ENCODE results near the gene LINC00632.

Gene LINC00632

DNA sequence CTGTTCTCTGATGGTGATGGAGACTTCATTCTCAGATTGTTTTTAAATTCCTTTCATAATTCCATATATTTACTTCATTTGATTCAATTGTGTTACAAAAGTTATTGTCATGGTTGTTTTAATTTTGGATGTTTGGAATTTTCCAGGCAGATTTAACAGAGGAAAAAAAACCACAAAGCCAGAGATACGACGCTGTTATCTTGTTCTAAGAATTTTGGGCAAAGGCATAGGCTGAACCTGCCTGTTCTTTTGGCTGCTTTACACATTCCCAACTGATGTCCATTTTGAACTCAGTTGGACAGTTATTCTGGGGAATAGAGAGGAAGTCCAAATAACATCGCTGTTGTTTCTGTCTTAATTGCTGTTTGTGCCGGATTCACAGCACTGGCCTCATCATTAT, 65.7 kb downstream of the LINC00632 start:
- TF ChIP-seq, protein P1, sequence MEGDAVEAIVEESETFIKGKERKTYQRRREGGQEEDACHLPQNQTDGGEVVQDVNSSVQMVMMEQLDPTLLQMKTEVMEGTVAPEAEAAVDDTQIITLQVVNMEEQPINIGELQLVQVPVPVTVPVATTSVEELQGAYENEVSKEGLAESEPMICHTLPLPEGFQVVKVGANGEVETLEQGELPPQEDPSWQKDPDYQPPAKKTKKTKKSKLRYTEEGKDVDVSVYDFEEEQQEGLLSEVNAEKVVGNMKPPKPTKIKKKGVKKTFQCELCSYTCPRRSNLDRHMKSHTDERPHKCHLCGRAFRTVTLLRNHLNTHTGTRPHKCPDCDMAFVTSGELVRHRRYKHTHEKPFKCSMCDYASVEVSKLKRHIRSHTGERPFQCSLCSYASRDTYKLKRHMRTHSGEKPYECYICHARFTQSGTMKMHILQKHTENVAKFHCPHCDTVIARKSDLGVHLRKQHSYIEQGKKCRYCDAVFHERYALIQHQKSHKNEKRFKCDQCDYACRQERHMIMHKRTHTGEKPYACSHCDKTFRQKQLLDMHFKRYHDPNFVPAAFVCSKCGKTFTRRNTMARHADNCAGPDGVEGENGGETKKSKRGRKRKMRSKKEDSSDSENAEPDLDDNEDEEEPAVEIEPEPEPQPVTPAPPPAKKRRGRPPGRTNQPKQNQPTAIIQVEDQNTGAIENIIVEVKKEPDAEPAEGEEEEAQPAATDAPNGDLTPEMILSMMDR (IDR thresholded peaks at IDR 0.05; ENCODE audit: control insufficient read depth, insufficient read depth, low read depth, low read length, missing control alignments): no peak
- H3K4me3 ChIP-seq (ENCODE audit: control insufficient read depth, low read depth, low read length): no peak overlapping the region
- no peak for DNase-seq (ENCODE audit: low read depth)

DNA sequence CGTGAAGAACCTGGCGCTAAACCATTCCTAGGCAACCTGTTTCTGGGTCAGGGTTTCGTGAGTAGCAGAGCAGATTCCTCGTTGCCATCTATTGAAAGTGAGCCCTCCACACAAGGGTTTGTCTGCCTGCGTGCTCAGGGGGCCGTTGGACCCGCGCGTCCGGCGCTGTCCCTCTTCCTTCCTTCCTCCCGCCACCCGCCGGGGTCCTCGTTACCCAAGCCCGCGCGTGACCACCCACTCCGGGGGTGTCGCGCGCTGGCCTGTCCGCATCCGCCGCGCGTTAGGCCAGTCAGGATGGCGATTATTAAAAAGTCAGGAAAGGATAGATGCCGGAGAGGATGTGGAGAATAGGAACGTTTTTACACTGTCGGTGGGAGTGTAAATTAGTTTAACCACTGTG, 66.8 kb downstream of the LINC00632 start:
- no peak overlapping the region for H3K4me3 ChIP-seq (ENCODE audit: control insufficient read depth, low read depth, low read length)
- DNase-seq (ENCODE audit: low read depth): no peak
- TF ChIP-seq, protein P1 (IDR thresholded peaks at IDR 0.05; ENCODE audit: control insufficient read depth, insufficient read depth, low read depth, low read length, missing control alignments): no peak

DNA sequence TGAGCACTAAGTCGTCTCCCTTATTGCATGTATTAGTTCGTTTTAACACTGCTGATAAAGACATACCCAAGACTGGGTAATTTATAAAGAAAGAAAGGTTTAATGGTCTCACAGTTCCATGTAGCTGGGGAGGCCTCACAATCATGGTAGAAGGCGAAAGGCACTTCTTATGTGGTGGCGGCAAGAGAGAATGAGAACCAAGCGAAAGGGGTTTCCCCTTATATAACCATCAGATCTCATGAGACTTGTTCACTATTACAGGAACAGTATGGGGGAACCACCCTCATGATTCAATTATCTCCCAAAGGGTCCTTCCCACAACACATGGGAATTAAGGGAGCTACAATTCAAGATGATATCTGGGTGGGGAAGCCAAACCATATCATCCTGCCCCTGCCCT, 85.1 kb downstream of the LINC00632 start:
- no peak for DNase-seq (ENCODE audit: low read depth)
- H3K4me3 ChIP-seq (ENCODE audit: control insufficient read depth, low read depth, low read length): no peak overlapping the region
- TF ChIP-seq, protein P1 (IDR thresholded peaks at IDR 0.05; ENCODE audit: control insufficient read depth, insufficient read depth, low read depth, low read length, missing control alignments): no peak

DNA sequence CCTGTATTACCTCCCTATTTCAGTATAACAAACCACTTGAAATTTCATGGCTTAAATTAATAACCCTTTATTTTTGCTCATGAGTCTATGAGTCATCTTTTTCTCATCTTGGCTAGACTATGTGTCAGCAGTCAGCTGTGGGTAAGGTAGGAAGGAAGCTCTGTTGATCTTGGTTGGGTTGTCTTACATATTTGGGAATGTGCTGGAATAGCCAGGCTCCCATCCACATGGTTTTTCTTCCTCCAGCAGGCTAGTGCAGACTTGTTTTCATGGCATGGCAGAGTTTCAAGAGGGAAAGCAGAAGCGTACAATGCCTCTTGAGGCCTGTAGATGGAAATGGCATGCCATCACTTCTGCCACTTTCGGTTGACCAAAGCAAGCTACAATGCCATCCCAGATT, 89.7 kb downstream of the LINC00632 start:
- TF ChIP-seq, protein P1 (IDR thresholded peaks at IDR 0.05; ENCODE audit: control insufficient read depth, insufficient read depth, low read depth, low read length, missing control alignments): no peak
- no peak for DNase-seq (ENCODE audit: low read depth)
- H3K4me3 ChIP-seq (ENCODE audit: control insufficient read depth, low read depth, low read length): no peak overlapping the region

DNA sequence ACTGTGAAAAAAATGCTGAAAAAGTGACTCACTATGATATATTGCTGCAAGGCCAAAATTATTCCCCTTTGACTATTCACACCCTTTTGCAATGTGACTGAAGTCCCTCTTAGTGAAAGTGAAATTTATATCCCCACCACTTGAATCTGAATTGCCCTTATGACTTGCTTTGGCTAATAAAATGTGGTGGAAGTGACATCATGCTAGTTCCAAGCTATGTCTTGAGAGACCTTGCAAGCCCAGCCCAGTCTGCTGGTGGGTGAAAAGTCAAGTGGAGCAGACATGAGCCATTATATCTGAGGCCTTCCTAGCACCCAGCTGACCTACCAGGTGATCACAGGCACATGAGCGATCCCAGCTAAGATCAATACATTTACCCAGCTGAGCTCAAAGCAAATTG, 94.7 kb downstream of the LINC00632 start:
- TF ChIP-seq, protein P1 (IDR thresholded peaks at IDR 0.05; ENCODE audit: control insufficient read depth, insufficient read depth, low read depth, low read length, missing control alignments): no peak
- no peak for DNase-seq (ENCODE audit: low read depth)
- H3K4me3 ChIP-seq (ENCODE audit: control insufficient read depth, low read depth, low read length): no peak overlapping the region

DNA sequence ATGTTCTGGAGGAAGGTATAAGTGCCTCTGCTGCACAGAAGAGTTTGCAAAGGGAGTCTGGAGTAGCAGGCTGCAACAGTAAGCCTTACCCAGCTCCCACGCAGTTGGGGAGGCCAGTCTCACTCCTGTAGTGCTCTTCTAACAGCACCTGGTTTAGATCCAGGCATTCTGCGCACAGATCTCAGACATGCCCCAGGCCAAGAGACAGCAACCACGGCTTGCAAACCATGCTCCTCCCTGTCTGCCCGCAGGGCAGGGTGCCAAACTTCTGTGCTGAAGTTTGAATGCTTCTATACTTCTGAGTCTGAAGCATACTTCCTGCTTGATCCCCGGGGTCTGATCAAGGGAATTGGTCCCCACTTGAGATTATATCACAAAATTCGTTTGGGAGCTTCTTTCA, 106.3 kb downstream of the LINC00632 start:
- no peak overlapping the region for H3K4me3 ChIP-seq (ENCODE audit: control insufficient read depth, low read depth, low read length)
- DNase-seq (ENCODE audit: low read depth): peak; percentile 2
- TF ChIP-seq, protein P1 (IDR thresholded peaks at IDR 0.05; ENCODE audit: control insufficient read depth, insufficient read depth, low read depth, low read length, missing control alignments): no peak

DNA sequence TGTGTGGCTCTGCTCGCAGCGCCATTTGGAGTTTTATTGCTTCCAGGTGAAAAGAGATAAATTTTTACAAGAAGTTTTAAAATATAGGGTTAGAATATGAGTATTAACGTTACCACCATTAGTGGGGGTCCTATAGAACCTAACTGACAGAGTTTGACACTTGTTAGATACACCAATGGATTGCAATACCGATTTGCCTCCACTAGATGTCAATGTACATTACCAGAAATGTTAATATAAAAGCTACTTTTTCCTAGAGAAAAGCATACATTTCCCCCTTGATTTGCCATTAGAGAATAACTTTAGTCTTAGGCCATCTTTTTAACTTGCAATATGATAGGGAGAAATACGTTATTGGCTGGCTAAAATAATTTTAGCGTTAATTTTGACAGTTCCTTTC, 108.4 kb downstream of the LINC00632 start:
- no peak overlapping the region for H3K4me3 ChIP-seq (ENCODE audit: control insufficient read depth, low read depth, low read length)
- TF ChIP-seq, protein P1 (IDR thresholded peaks at IDR 0.05; ENCODE audit: control insufficient read depth, insufficient read depth, low read depth, low read length, missing control alignments): peak; percentile 52
- DNase-seq (ENCODE audit: low read depth): peak; percentile 1

All from AG09309 (cell line).